Heart right ventricle (tissue), 16 donors: Measurements from ENCODE around the gene IHH. TPM values are rescaled to one million over a fixed set of nuclear protein-coding genes. Genes with fewer than 3 reads are reported as not detected.

Source experiments
- ATAC-seq, 8 donors: fragments of 200-7000 bp; cut with Tn5 transposase; one replicate each; pipeline ENCODE4 v1.9.1; 2020; ENCODE audit warnings: mild to moderate bottlenecking in 8 of 8, moderate library complexity in 8 of 8, moderate number of reproducible peaks in 1 of 8
- DNase-seq, 2 donors: peaks; one replicate each; pipeline ENCODE4 v3.0.0-alpha.2; 2020
- H3K27ac ChIP-seq, 10 donors: fragments of 200-600 bp; sonication (generic) in 2 of 10; one replicate each; pipeline versions ENCODE4 v1.5.0 to v1.8.0; 2020 to 2022; ENCODE audit warnings: mild to moderate bottlenecking in 3 of 10
- H3K27me3 ChIP-seq, 7 donors: fragments of 200-600 bp; one replicate each; pipeline ENCODE4 v1.8.0; 2021 to 2022; ENCODE audit warnings: mild to moderate bottlenecking in 2 of 7
- H3K36me3 ChIP-seq, 9 donors: fragments of 200-600 bp; sonication (generic) in 1 of 9; one replicate each; pipeline versions ENCODE4 v1.5.0 to v1.8.0; 2020 to 2022; ENCODE audit warnings: mild to moderate bottlenecking in 2 of 9
- H3K4me1 ChIP-seq, 9 donors: fragments of 200-600 bp; sonication (generic) in 1 of 9; one replicate each; pipeline versions ENCODE4 v1.5.0 to v1.8.0; 2020 to 2022; ENCODE audit warnings: mild to moderate bottlenecking in 4 of 9
- H3K4me3 ChIP-seq, 10 donors: fragments of 200-600 bp; sonication (generic) in 2 of 10; one replicate each; pipeline versions ENCODE4 v1.5.0 to v1.8.0; 2020 to 2022; ENCODE audit warnings: mild to moderate bottlenecking in 7 of 10, moderate library complexity in 2 of 10
- H3K9me3 ChIP-seq, 11 donors: fragments of 200-600 bp in 10 of 11; sonication (generic) in 2 of 11; one replicate each; pipeline versions ENCODE4 v1.5.0 to v1.8.0; 2013 to 2022; ENCODE audit warnings: mild to moderate bottlenecking in 2 of 11, control low read depth in 1 of 11, moderate library complexity in 1 of 11
- CTCF ChIP-seq, 9 donors: fragments of 200-600 bp; sonication (generic) in 2 of 9; IDR thresholded peaks; one replicate each; pipeline versions ENCODE4 v1.5.0 to v1.8.0; 2021 to 2022; ENCODE audit warnings: antibody characterized with exemption in 9 of 9, mild to moderate bottlenecking in 5 of 9, moderate library complexity in 1 of 9
- WGBS, 2 donors: extraction: QIAGEN DNeasy Blood & Tissue Kit; methylation state at CpG; one replicate each; pipeline ENCODE4 v1.1.7; 2013; ENCODE audit warnings: inconsistent platforms in 1 of 2; 5-methylcytosine and 5-hydroxymethylcytosine counted together
- intact Hi-C, 10 donors: fragments of 100-400 bp; cut with DNase I; formaldehyde crosslinking; loops; one replicate each; pipeline versions ENCODE4 v1.11.1 to v1.14.2; 2022
- polyA plus RNA-seq, 2 donors: library from polyadenylated mRNA; stranded (reverse); fragments of 200-250 nt; gene quantifications; one replicate each; pipeline ENCODE4 v1.2.3, GENCODE V29; 2013
- total RNA-seq, 10 donors: library from RNA; stranded (reverse); fragmentation: NEBNext Ultra II Directional in 3 of 10; extraction: Animal tissue kit (Norgen Biotek cat#: 25700) in 3 of 10; gene quantifications; one replicate each; pipeline versions ENCODE4 v1.2.1 to v1.2.4, GENCODE V29; 2021 to 2023
- donor health status: Arrhythmogenic right ventricular cardiomyopathy.
- donor health status: ischemic (EF 13 %, LVEDD 7.1; RV severe dilation, severe dysfunction).
- donor health status: healthy with polysubstance abuse.
- donor health status: DM: no; HTN: yes; CAD: no.
- donor health status: DM: no; HTN: no; CAD: no.
- donor health status: ischemic (EF 25% LVEDD 6.9; RV normal size, moderate dysfunction).
- donor health status: ischemic (EF 25% LVEDD 5.7; RV mildly dilated, moderate dysfunction).
- donor health status: healthy.
- donor health status: DM: yes; HTN: yes; CAD: no.
- donor health status: Ischemic cardiomyopathy.
- donor health status: ischemic (EF 35%, LVEDD 5.7; RV mildly dilated, moderate dysfunction).
- donor health status: nonischemic (EF 11% LVEDD 7.7; RV severe dilation, severe dysfunction).
- donor health status: DM: yes; HTN: yes; CAD: no.
- donor health status: PGD.
- donor health status: ischemic (EF 29% LVEDD 5.4; RV normal size, mild dysfunction).
- donor health status: nonischemic (EF 23%, LVEDD 6.1; RV moderate dilation, normal function).

The IHH gene
- total and polyA plus RNA-seq, 12 donors = 0.03 to 0.16 TPM; not detected in 10

- no peaks in the 10 kb centered on the region for H3K36me3 ChIP-seq
- no peak for DNase-seq
- H3K4me3 ChIP-seq = no peak overlapping the region
- TF ChIP-seq CTCF (IDR thresholded peaks at IDR 0.05) = no peak
- no peaks in the 10 kb centered on the region for H3K4me1 ChIP-seq
- no peak overlapping the region for H3K27ac ChIP-seq
- WGBS, 2 donors = 82 to 85% methylated on average over 23 of the region's 23 CpGs
- H3K27me3 ChIP-seq = peaks cover 0 to 71% (median 59%) of the 10 kb centered on the region in 7 donors
- intact Hi-C loops = no loop called here
- no peaks in the 10 kb centered on the region for H3K9me3 ChIP-seq
- ATAC-seq = no peak
Measured at GRCh38 chr2:219032051-219032745, 28.5 kb downstream of the IHH start.

- WGBS, 2 donors = 58 to 61% methylated on average over 21 of the region's 21 CpGs
- Histone ChIP-seq H3K4me1 (no peaks in the 10 kb centered on the region), H3K27ac (no peak overlapping the region), H3K9me3 (no peaks in the 10 kb centered on the region), H3K4me3 (no peak overlapping the region), H3K27me3 (peaks cover 0 to 61% (median 51%) of the 10 kb centered on the region in 7 donors), H3K36me3 (no peaks in the 10 kb centered on the region)
- intact Hi-C loops = no loop called here
- ATAC-seq (no peak), DNase-seq (no peak)
- no peak for TF ChIP-seq CTCF (IDR thresholded peaks at IDR 0.05)
Measured at GRCh38 chr2:219031005-219031738, 29.5 kb downstream of the IHH start.

GRCh38 chr2:219030177-219030940 lies 30.4 kb downstream of the IHH start:
- Histone ChIP-seq H3K27ac (no peak overlapping the region), H3K4me1 (no peaks in the 10 kb centered on the region), H3K27me3 (peaks cover 0 to 54% (median 48%) of the 10 kb centered on the region in 7 donors), H3K4me3 (no peak overlapping the region), H3K9me3 (no peaks in the 10 kb centered on the region), H3K36me3 (no peaks in the 10 kb centered on the region)
- ATAC-seq = peak in 2 of 8 donors; percentile 27
- intact Hi-C loops = no loop called here
- TF ChIP-seq CTCF (IDR thresholded peaks at IDR 0.05) = no peak
- DNase-seq = no peak
- 72 to 78% methylated on average over 16 of the region's 16 CpGs for WGBS, 2 donors

GRCh38 chr2:219029829-219030165 lies 30.9 kb downstream of the IHH start:
- no peak overlapping the region for H3K4me3 ChIP-seq
- no peak overlapping the region for H3K27ac ChIP-seq
- H3K4me1 ChIP-seq = no peaks in the 10 kb centered on the region
- H3K36me3 ChIP-seq = no peaks in the 10 kb centered on the region
- peak; percentile 74 to 81 for DNase-seq
- peak; percentile 75 to 92 (median 83) for ATAC-seq
- H3K9me3 ChIP-seq = no peaks in the 10 kb centered on the region
- WGBS, 2 donors = 39 to 42% methylated on average over 9 of the region's 9 CpGs
- intact Hi-C loops = loop anchor here in 5 of 10 donors (1.0 to 10.0 kb wide), 3 partner anchors 125 to 126 kb away; no protein-coding TSS in a partner anchor
- peak; percentile 88 to 99 (median 97) for TF ChIP-seq CTCF (IDR thresholded peaks at IDR 0.05)
- H3K27me3 ChIP-seq = peaks cover 0 to 52% (median 42%) of the 10 kb centered on the region in 7 donors
